Measurements from ENCODE around the gene IL1R2.
"Not testable (repeated sequence)": the region's sequence is repeated elsewhere in the genome, so short reads cannot be mapped to it uniquely, and the experiment has no call there.

Gene IL1R2

GRCh38 chr2:102063487-102063911, 71.7 kb downstream of the IL1R2 start:
- no peak for DNase-seq

- no peak for DNase-seq
Observed at GRCh38 chr2:102063941-102064678, 72.3 kb downstream of the IL1R2 start.

- DNase-seq = no peak
Observed at GRCh38 chr2:102064679-102065674, 73.2 kb downstream of the IL1R2 start.

- DNase-seq = no peak
Observed at GRCh38 chr2:102065675-102066252, 74.0 kb downstream of the IL1R2 start.

GRCh38 chr2:102066554-102066953, 74.8 kb downstream of the IL1R2 start:
- DNase-seq = no peak

- DNase-seq = not testable (repeated sequence)
Observed at GRCh38 chr2:102068126-102068525, 76.4 kb downstream of the IL1R2 start.

- DNase-seq = no peak
Observed at GRCh38 chr2:102069311-102069974, 77.7 kb downstream of the IL1R2 start.

- DNase-seq = no peak
Observed at GRCh38 chr2:102070058-102070642, 78.4 kb downstream of the IL1R2 start.

- DNase-seq = no peak
Observed at GRCh38 chr2:102072741-102073140, 81.0 kb downstream of the IL1R2 start.

- DNase-seq = no peak
Observed at GRCh38 chr2:102073168-102073724, 81.5 kb downstream of the IL1R2 start.

- DNase-seq = no peak
Observed at GRCh38 chr2:102074152-102074783, 82.5 kb downstream of the IL1R2 start.

GRCh38 chr2:102075479-102075878, 83.7 kb downstream of the IL1R2 start:
- no peak for DNase-seq

GRCh38 chr2:102076512-102076911, 84.8 kb downstream of the IL1R2 start:
- DNase-seq = no peak

Measured in cortex of kidney (tissue), 1 donor.